Muscle layer of colon (tissue), 2 donors: Measurements from ENCODE around the gene ABHD4.

Source experiments
- H3K27ac ChIP-seq: one replicate; pipeline ENCODE4 v1.7.0; 2013; ENCODE audit warnings: low read depth, mild to moderate bottlenecking, low read length, moderate library complexity
- H3K27me3 ChIP-seq, 2 donors: one replicate each; pipeline ENCODE4 v1.7.0; 2013; ENCODE audit warnings: low read length in 2 of 2, mild to moderate bottlenecking in 2 of 2; ENCODE audit not compliant: insufficient read depth in 2 of 2, control insufficient read depth in 1 of 2
- H3K36me3 ChIP-seq: one replicate; pipeline ENCODE4 v1.7.0; 2013; ENCODE audit warnings: mild to moderate bottlenecking, low read length; ENCODE audit not compliant: insufficient read depth
- H3K4me1 ChIP-seq: one replicate; pipeline ENCODE4 v1.7.0; 2013; ENCODE audit warnings: mild to moderate bottlenecking, low read length; ENCODE audit not compliant: insufficient read depth
- H3K4me3 ChIP-seq, 2 donors: one replicate each; pipeline ENCODE4 v1.7.0; 2013; ENCODE audit warnings: low read length in 2 of 2, low read depth in 1 of 2, mild to moderate bottlenecking in 1 of 2, moderate library complexity in 1 of 2
- H3K9ac ChIP-seq: one replicate; pipeline ENCODE4 v1.7.0; 2013; ENCODE audit warnings: low read length
- H3K9me3 ChIP-seq: one replicate; pipeline ENCODE4 v1.7.0; 2013; ENCODE audit warnings: mild to moderate bottlenecking, low read length
- donor health status: abdominal sarcoma.
- donor health status: Adenocarcinoma of cecum.

Gene ABHD4

GRCh38 chr14:22656226-22656625 lies 58.1 kb downstream of the ABHD4 start:
- Histone ChIP-seq H3K27me3 (no peaks in the 10 kb centered on the region), H3K9ac (no peak overlapping the region), H3K9me3 (no peaks in the 10 kb centered on the region), H3K36me3 (no peaks in the 10 kb centered on the region), H3K27ac (no peak overlapping the region), H3K4me3 (no peak overlapping the region), H3K4me1 (no peaks in the 10 kb centered on the region)

GRCh38 chr14:22656945-22657731 lies 59.0 kb downstream of the ABHD4 start:
- H3K9ac ChIP-seq = no peak overlapping the region
- H3K27ac ChIP-seq = no peak overlapping the region
- H3K36me3 ChIP-seq = no peaks in the 10 kb centered on the region
- no peaks in the 10 kb centered on the region for H3K4me1 ChIP-seq
- no peaks in the 10 kb centered on the region for H3K9me3 ChIP-seq
- no peak overlapping the region for H3K4me3 ChIP-seq
- no peaks in the 10 kb centered on the region for H3K27me3 ChIP-seq

GRCh38 chr14:22657861-22658260 lies 59.8 kb downstream of the ABHD4 start:
- H3K36me3 ChIP-seq = no peaks in the 10 kb centered on the region
- no peak overlapping the region for H3K27ac ChIP-seq

GRCh38 chr14:22658946-22659345 lies 60.8 kb downstream of the ABHD4 start:
- no peak overlapping the region for H3K4me3 ChIP-seq
- H3K9ac ChIP-seq = no peak overlapping the region
- no peaks in the 10 kb centered on the region for H3K27me3 ChIP-seq
- H3K9me3 ChIP-seq = no peaks in the 10 kb centered on the region
- no peak overlapping the region for H3K27ac ChIP-seq
- H3K4me1 ChIP-seq = no peaks in the 10 kb centered on the region
- no peaks in the 10 kb centered on the region for H3K36me3 ChIP-seq

More at GRCh38 chr14:22657861-22658260, 59.8 kb downstream of the ABHD4 start:
- Histone ChIP-seq H3K4me1 (no peaks in the 10 kb centered on the region), H3K9me3 (no peaks in the 10 kb centered on the region), H3K27me3 (no peaks in the 10 kb centered on the region), H3K9ac (no peak overlapping the region), H3K4me3 (no peak overlapping the region)

GRCh38 chr14:22660654-22661053 lies 62.6 kb downstream of the ABHD4 start:
- Histone ChIP-seq H3K4me1 (no peaks in the 10 kb centered on the region), H3K36me3 (no peaks in the 10 kb centered on the region), H3K9me3 (no peaks in the 10 kb centered on the region), H3K27me3 (no peaks in the 10 kb centered on the region), H3K27ac (no peak overlapping the region), H3K4me3 (no peak overlapping the region), H3K9ac (no peak overlapping the region)
